Right atrium auricular region (tissue), 2 donors: ENCODE data around the gene GALNS. TPM values are rescaled to one million over a fixed set of nuclear protein-coding genes. Genes with fewer than 3 reads are reported as not detected.

Experiments used
- DNase-seq: peaks from one replicate; pipeline ENCODE4 v3.0.0-alpha.2; 2019; ENCODE audit warnings: low spot score
- H3K27ac ChIP-seq, 2 donors: fragments of 200-600 bp; sonication (generic); 1 replicate in 1 of 2; 2 replicates in 1 of 2; pipeline ENCODE4 v1.5.1; 2016 to 2019
- H3K27me3 ChIP-seq, 2 donors: fragments of 200-600 bp; sonication (generic); one replicate each; pipeline versions ENCODE4 v1.5.1 to v1.6.0; 2017 to 2019
- H3K36me3 ChIP-seq: fragments of 200-600 bp; sonication (generic); one replicate; pipeline ENCODE4 v1.5.1; 2016
- H3K4me1 ChIP-seq, 2 donors: fragments of 200-600 bp; sonication (generic); one replicate each; pipeline versions ENCODE4 v1.5.1 to v1.6.0; 2017 to 2019
- H3K4me3 ChIP-seq, 2 donors: fragments of 200-600 bp; sonication (generic); 1 replicate in 1 of 2; 2 replicates in 1 of 2; pipeline ENCODE4 v1.5.1; 2017 to 2019; ENCODE audit warnings: mild to moderate bottlenecking in 1 of 2, moderate library complexity in 1 of 2
- H3K9me3 ChIP-seq, 2 donors: fragments of 200-600 bp; sonication (generic); one replicate each; pipeline ENCODE4 v1.5.1; 2019
- total RNA-seq, 2 donors: library from RNA; depleted of rRNA; stranded (reverse); fragments of >200 nt; gene quantifications; one replicate each; pipeline ENCODE4 v1.1.0, GENCODE V29; 2016
- TF ChIP-seq, protein P1 (sequence below), 2 donors: fragments of 200-600 bp; sonication (generic); IDR thresholded peaks; one replicate each; pipeline ENCODE4 v1.5.1; 2019; ENCODE audit warnings: antibody characterized with exemption in 2 of 2

The GALNS gene, protein sequence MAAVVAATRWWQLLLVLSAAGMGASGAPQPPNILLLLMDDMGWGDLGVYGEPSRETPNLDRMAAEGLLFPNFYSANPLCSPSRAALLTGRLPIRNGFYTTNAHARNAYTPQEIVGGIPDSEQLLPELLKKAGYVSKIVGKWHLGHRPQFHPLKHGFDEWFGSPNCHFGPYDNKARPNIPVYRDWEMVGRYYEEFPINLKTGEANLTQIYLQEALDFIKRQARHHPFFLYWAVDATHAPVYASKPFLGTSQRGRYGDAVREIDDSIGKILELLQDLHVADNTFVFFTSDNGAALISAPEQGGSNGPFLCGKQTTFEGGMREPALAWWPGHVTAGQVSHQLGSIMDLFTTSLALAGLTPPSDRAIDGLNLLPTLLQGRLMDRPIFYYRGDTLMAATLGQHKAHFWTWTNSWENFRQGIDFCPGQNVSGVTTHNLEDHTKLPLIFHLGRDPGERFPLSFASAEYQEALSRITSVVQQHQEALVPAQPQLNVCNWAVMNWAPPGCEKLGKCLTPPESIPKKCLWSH
- 10 to 100 TPM; 12.6 to 18.8 TPM for total RNA-seq

DNA sequence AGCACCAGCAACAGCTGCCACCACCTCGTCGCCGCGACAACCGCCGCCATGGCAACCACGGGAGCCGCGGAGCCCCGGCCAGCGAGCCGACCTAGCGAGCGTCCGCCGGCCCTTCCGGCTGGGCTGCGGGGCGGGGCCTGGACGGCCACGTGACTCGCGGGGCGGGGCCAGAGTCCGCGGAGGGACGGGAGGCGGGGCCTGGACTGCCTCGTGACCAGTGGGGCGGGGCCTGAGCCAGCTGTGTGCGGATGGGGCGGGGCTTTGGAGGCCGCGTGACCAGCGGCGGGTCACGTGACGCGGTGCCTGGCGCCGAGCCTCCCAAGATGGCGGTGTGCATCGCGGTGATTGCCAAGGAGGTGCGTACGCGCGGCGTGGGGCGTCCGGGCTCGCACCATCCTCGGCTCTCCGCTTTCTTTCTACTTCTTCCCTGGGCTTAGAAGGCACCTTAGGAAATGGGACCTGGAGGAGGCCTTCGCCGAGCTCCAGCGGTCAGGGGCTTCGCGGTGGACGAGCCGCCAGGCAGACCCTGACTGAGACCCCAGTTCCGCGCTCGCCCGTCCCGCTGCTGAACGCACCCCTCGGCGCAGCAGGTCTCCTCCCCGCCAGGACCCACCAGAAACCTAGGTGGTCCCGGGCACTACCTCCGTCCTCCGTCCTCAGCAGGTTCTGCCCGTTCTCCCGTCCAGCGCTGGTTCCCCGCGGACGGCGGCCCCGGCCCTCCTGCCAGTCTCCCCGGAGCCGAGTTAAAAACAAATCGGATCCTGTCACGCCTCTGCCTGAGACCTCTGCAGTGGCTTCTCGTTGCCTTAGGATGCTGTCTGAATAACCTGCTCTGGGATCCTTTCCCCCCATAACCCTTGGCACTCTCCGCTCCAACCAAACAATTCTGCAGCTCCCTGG lies at the start of gene GALNS, which contains the start of gene TRAPPC2L:
Gene GALNS (minus strand): TSS at position 120 of the 900 bp plus-strand sequence. CDS start 70 bp downstream, at position 50.
Gene TRAPPC2L (plus strand): TSS at position 300 of the 900 bp plus-strand sequence. CDS start 24 bp downstream, at position 324.
- TF ChIP-seq, protein P1, sequence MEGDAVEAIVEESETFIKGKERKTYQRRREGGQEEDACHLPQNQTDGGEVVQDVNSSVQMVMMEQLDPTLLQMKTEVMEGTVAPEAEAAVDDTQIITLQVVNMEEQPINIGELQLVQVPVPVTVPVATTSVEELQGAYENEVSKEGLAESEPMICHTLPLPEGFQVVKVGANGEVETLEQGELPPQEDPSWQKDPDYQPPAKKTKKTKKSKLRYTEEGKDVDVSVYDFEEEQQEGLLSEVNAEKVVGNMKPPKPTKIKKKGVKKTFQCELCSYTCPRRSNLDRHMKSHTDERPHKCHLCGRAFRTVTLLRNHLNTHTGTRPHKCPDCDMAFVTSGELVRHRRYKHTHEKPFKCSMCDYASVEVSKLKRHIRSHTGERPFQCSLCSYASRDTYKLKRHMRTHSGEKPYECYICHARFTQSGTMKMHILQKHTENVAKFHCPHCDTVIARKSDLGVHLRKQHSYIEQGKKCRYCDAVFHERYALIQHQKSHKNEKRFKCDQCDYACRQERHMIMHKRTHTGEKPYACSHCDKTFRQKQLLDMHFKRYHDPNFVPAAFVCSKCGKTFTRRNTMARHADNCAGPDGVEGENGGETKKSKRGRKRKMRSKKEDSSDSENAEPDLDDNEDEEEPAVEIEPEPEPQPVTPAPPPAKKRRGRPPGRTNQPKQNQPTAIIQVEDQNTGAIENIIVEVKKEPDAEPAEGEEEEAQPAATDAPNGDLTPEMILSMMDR (IDR thresholded peaks at IDR 0.05), result no peak
- Histone ChIP-seq H3K9me3 (no peaks in the 10 kb centered on the region), H3K27ac (peak within 1 kb of the TSS; percentile 74 to 83), H3K36me3 (peaks cover 31% of the 10 kb centered on the region), H3K4me1 (peaks cover 0 to 22% of the 10 kb centered on the region in 2 donors), H3K4me3 (peak within 1 kb of the TSS; percentile 63 to 93), H3K27me3 (no peaks in the 10 kb centered on the region)
- peak; percentile 99 for DNase-seq

DNA sequence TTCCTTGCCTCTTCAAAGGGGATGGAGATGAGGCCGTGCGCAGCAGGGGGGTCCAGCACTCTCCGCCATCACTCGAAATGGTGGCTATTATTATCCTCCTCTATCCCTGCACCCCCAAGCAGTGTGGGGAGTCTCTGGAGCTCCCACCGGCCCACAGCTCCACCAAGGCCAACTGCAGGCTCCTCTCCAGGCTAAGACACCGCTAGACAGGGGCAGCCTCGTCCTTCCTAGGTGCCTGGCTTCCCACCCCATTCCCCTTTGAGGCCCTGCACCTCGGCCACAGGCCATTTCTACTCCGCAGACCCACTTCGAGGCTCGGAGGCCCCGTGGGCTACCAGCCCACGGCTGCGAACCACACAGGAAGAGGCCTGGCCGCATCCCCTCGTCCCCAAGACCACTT lies 49.3 kb upstream of the GALNS start:
- Histone ChIP-seq H3K9me3 (no peaks in the 10 kb centered on the region), H3K4me1 (peaks cover 0 to 36% of the 10 kb centered on the region in 2 donors), H3K4me3 (no peak overlapping the region), H3K36me3 (no peaks in the 10 kb centered on the region), H3K27ac (no peak overlapping the region), H3K27me3 (no peaks in the 10 kb centered on the region)
- TF ChIP-seq, protein P1 (IDR thresholded peaks at IDR 0.05), result no peak
- no peak for DNase-seq

DNA sequence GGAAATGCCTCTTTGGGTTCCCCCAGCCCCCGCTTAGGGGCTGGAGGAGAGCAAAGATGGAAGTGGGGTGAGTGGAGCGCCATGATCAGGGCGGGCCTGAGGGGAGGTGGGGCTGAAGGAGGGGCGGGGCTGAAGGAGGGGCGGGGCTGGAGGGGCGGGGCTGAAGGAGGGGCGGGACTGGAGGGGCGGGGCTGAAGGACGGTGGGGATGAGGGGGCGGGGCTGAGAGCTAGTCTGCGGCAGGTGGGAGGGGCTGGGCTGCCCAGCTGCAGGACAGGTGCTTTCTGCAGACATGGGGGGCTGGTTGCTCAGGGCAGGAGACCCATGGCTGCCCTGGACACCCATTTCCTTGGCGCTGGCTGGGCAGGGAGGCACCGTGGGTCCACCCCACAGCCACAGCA lies 48.8 kb upstream of the GALNS start:
- Histone ChIP-seq H3K36me3 (no peaks in the 10 kb centered on the region), H3K27ac (no peak overlapping the region), H3K4me1 (peaks cover 0 to 32% of the 10 kb centered on the region in 2 donors), H3K4me3 (no peak overlapping the region), H3K9me3 (no peaks in the 10 kb centered on the region), H3K27me3 (no peaks in the 10 kb centered on the region)
- TF ChIP-seq, protein P1 (IDR thresholded peaks at IDR 0.05), result no peak
- DNase-seq, result no peak

DNA sequence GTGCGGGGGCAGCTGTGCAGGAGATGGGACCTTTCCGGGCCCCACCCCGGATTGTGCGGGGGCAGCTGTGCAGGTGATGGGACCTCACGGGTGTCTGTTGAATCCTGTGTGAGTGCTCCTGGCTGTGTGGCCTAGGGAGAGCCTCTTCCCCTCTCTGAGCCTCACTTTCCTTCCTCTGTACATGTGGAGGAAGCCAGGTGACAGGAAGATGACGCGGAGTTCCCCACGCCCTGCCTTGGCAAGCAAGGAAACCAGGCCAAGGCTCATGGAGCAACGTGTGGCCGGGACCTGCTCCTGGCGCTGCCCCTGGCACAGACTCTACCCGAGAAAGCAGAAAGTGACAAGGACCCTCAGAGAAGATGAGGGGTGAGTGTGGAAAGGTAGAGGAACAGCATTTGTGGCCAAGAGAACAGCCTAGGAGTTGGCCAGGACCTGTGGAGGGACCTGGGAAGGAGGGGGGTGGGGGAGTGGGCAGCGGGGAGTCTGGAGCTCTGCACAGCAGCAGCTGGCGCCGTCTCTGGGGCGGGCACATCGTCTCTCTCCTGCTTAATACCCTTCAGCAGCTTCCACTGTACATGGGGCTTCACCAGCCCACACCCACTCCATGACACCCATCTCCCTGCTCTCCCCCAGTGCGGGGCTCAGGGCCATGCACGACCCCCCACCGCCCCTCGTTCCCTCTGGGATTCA lies 48.1 kb upstream of the GALNS start:
- TF ChIP-seq, protein P1 (IDR thresholded peaks at IDR 0.05), result no peak
- Histone ChIP-seq H3K27ac (no peak overlapping the region), H3K36me3 (no peaks in the 10 kb centered on the region), H3K27me3 (no peaks in the 10 kb centered on the region), H3K4me3 (no peak overlapping the region), H3K9me3 (no peaks in the 10 kb centered on the region), H3K4me1 (peaks cover 0 to 24% of the 10 kb centered on the region in 2 donors)
- DNase-seq, result no peak

DNA sequence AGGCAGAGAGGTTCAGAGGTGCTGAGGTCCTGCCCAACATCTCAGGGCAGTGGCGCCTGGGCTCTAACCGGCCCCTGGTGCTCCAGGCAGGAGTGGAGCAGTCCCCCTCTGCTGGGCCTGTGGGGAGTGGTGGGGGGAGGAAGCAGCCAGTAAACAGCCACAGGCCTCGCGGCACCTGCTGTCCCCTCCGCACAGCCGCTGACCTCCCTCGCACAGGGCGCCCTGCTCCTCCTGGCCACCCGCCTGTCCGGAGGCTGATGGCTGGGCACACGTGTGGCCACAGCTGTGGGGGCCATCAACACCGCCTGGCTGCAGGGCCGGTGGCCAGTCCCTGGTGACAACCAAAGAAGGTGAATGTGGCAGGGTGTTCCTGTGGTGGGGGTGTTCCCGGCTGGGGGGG lies 46.5 kb upstream of the GALNS start:
- no peak for DNase-seq
- TF ChIP-seq, protein P1 (IDR thresholded peaks at IDR 0.05), result no peak
- Histone ChIP-seq H3K27ac (no peak overlapping the region), H3K36me3 (no peaks in the 10 kb centered on the region), H3K9me3 (no peaks in the 10 kb centered on the region), H3K27me3 (no peaks in the 10 kb centered on the region), H3K4me3 (no peak overlapping the region), H3K4me1 (peaks cover 0 to 14% of the 10 kb centered on the region in 2 donors)
